H1 (cell line): ENCODE results near the gene SH3RF3. TPM values are rescaled to one million over a fixed set of nuclear protein-coding genes. Genes with fewer than 3 reads are reported as not detected.

ENCODE experiments used
- CTCF ChIA-PET: fragments of 300-600 bp; sonication (Branson Sonifier 250); formaldehyde crosslinking; loops from one replicate; lab custom pipeline; 2021; ENCODE audit not compliant: partially characterized antibody; lab: Charles Lee
- POLR2A ChIA-PET: fragments of 300-600 bp; sonication (Branson Sonifier 250); formaldehyde crosslinking; loops from one replicate; lab custom pipeline; 2021; ENCODE audit warnings: inconsistent platforms; ENCODE audit not compliant: partially characterized antibody; lab: Charles Lee
- DNase-seq, 2 experiments: peaks; one replicate each; pipeline versions ENCODE4 v3.0.0 to v3.0.0-alpha.2; 2010 to 2022; ENCODE audit warnings: low spot score in 2 of 2, low read depth in 1 of 2, mixed read lengths in 1 of 2
- FAIRE-seq: peaks from 2 replicates; lab custom pipeline; 2011; peaks lifted over from hg19 to GRCh38; lab: Jason Lieb, UNC
- H2AFZ ChIP-seq: 2 replicates; pipeline ENCODE4 v1.8.1; 2012; ENCODE audit warnings: low read length, inconsistent platforms
- H2AK5ac ChIP-seq: 2 replicates; pipeline ENCODE4 v1.6.1; 2013; ENCODE audit warnings: low read depth, low read length
- H2BK120ac ChIP-seq: replicated peaks from 2 replicates; pipeline ENCODE3; 2013; ENCODE audit warnings: low read depth, low read length, inconsistent platforms
- H2BK12ac ChIP-seq: 2 replicates; pipeline ENCODE4 v1.6.1; 2013; ENCODE audit warnings: low read depth, low read length
- H2BK15ac ChIP-seq: 2 replicates; pipeline ENCODE4 v1.6.1; 2013; ENCODE audit warnings: low read length
- H2BK20ac ChIP-seq: 2 replicates; pipeline ENCODE4 v1.6.1; 2013; ENCODE audit warnings: low read length
- H2BK5ac ChIP-seq: 2 replicates; pipeline ENCODE4 v1.6.1; 2013; ENCODE audit warnings: low read depth, low read length
- H3K14ac ChIP-seq: 2 replicates; pipeline ENCODE4 v1.6.1; 2013; ENCODE audit warnings: inconsistent platforms; ENCODE audit not compliant: insufficient read length
- H3K18ac ChIP-seq: 2 replicates; pipeline ENCODE4 v1.6.1; 2013; ENCODE audit warnings: low read length; ENCODE audit errors: extremely low read depth
- H3K23ac ChIP-seq: 2 replicates; pipeline ENCODE4 v1.6.1; 2013; ENCODE audit warnings: inconsistent platforms; ENCODE audit not compliant: insufficient read length
- H3K23me2 ChIP-seq: 2 replicates; pipeline ENCODE4 v1.6.1; 2013; ENCODE audit warnings: low read depth, low read length
- H3K27ac ChIP-seq: 2 replicates; pipeline ENCODE4 v1.6.1; 2011; ENCODE audit warnings: low read depth, low read length, inconsistent platforms
- H3K27me3 ChIP-seq, 4 experiments: replicated peaks in 1 of 4; 1 replicate in 1 of 4; 2 replicates in 3 of 4; pipeline versions ENCODE4 v1.6.1 to v1.8.1; 2011 to 2013; ENCODE audit warnings: low read length in 3 of 4, mild to moderate bottlenecking in 3 of 4, inconsistent platforms in 2 of 4, mixed read lengths in 2 of 4, moderate library complexity in 1 of 4; ENCODE audit not compliant: control insufficient read depth in 3 of 4, insufficient read depth in 3 of 4; ENCODE audit errors: extremely low read depth in 1 of 4
- H3K36me3 ChIP-seq, 4 experiments: 2 replicates each; pipeline versions ENCODE4 v1.6.1 to v1.8.1; 2011 to 2013; ENCODE audit warnings: mild to moderate bottlenecking in 4 of 4, low read length in 3 of 4, moderate library complexity in 2 of 4, control low read depth in 1 of 4, inconsistent platforms in 1 of 4; ENCODE audit not compliant: insufficient read depth in 4 of 4, control insufficient read depth in 2 of 4
- H3K4ac ChIP-seq: replicated peaks from 2 replicates; pipeline ENCODE3; 2013; ENCODE audit warnings: low read length, low read depth, mixed read lengths, inconsistent platforms; ENCODE audit not compliant: insufficient read length
- H3K4me1 ChIP-seq, 4 experiments: replicated peaks in 1 of 4; 1 replicate in 1 of 4; 2 replicates in 3 of 4; pipeline versions ENCODE4 v1.6.1 to v1.8.1; 2011 to 2013; ENCODE audit warnings: low read length in 3 of 4, inconsistent platforms in 2 of 4, mixed read lengths in 1 of 4; ENCODE audit not compliant: insufficient read depth in 4 of 4, control insufficient read depth in 3 of 4
- H3K4me2 ChIP-seq, 2 experiments: 2 replicates each; pipeline versions ENCODE4 v1.6.1 to v1.8.1; 2011 to 2013; ENCODE audit warnings: low read depth in 2 of 2, low read length in 2 of 2, control low read depth in 1 of 2, inconsistent platforms in 1 of 2, mild to moderate bottlenecking in 1 of 2; ENCODE audit not compliant: insufficient read depth in 1 of 2
- H3K4me3 ChIP-seq, 4 experiments: fragments of 200-600, 300-600 bp in 1 of 4; sonication (generic), shearing (Covaris generic), sonication (Bioruptor Twin) in 1 of 4; 2 replicates each; pipeline versions ENCODE4 v1.5.1 to v1.8.1; 2011 to 2016; ENCODE audit warnings: low read length in 4 of 4, low read depth in 3 of 4, control low read depth in 2 of 4, inconsistent platforms in 2 of 4, mild to moderate bottlenecking in 2 of 4, mixed read lengths in 1 of 4, moderate library complexity in 1 of 4; ENCODE audit not compliant: insufficient read depth in 2 of 4; ENCODE audit errors: extremely low read depth in 1 of 4
- H3K56ac ChIP-seq: replicated peaks from 2 replicates; pipeline ENCODE3; 2013; ENCODE audit warnings: low read depth, mild to moderate bottlenecking, mixed read lengths, low read length, inconsistent platforms; ENCODE audit not compliant: insufficient read length
- H3K79me1 ChIP-seq: 2 replicates; pipeline ENCODE4 v1.6.1; 2013; ENCODE audit warnings: low read depth, low read length, control low read depth
- H3K79me2 ChIP-seq, 2 experiments: 2 replicates each; pipeline versions ENCODE4 v1.6.1 to v1.8.1; 2012 to 2013; ENCODE audit warnings: low read length in 2 of 2, mild to moderate bottlenecking in 2 of 2, inconsistent platforms in 1 of 2; ENCODE audit not compliant: insufficient read depth in 2 of 2, control insufficient read depth in 1 of 2
- H3K9ac ChIP-seq, 4 experiments: replicated peaks in 1 of 4; 1 replicate in 1 of 4; 2 replicates in 3 of 4; pipeline versions ENCODE4 v1.6.1 to v1.8.1; 2011 to 2013; ENCODE audit warnings: low read depth in 3 of 4, low read length in 3 of 4, control low read depth in 2 of 4, mild to moderate bottlenecking in 2 of 4, moderate library complexity in 2 of 4, inconsistent platforms in 1 of 4; ENCODE audit errors: extremely low read depth in 1 of 4
- H3K9me3 ChIP-seq, 2 experiments: 2 replicates each; pipeline versions ENCODE4 v1.6.1 to v1.8.1; 2012 to 2013; ENCODE audit warnings: mild to moderate bottlenecking in 2 of 2, moderate library complexity in 2 of 2, control low read depth in 1 of 2, inconsistent platforms in 1 of 2, low read depth in 1 of 2, low read length in 1 of 2, mixed read lengths in 1 of 2; ENCODE audit not compliant: insufficient read depth in 2 of 2
- H4K20me1 ChIP-seq, 2 experiments: replicated peaks in 1 of 2; 2 replicates each; pipeline versions ENCODE3 to v1.8.1; 2011 to 2013; ENCODE audit warnings: inconsistent platforms in 2 of 2, low read length in 2 of 2, mild to moderate bottlenecking in 1 of 2; ENCODE audit not compliant: insufficient read depth in 2 of 2, control insufficient read depth in 1 of 2
- H4K5ac ChIP-seq: 2 replicates; pipeline ENCODE4 v1.6.1; 2013; ENCODE audit warnings: low read length, low read depth, mixed read lengths, inconsistent platforms; ENCODE audit not compliant: insufficient read length
- H4K8ac ChIP-seq: 2 replicates; pipeline ENCODE4 v1.8.0; 2013; ENCODE audit warnings: mild to moderate bottlenecking, moderate library complexity, low read length, inconsistent platforms; ENCODE audit not compliant: insufficient read depth; ENCODE audit errors: extremely low read depth
- H4K91ac ChIP-seq: replicated peaks from 2 replicates; pipeline ENCODE3; 2013; ENCODE audit warnings: low read length, mixed read lengths, inconsistent platforms; ENCODE audit not compliant: insufficient read length
- BCL11A ChIP-seq, 2 experiments: IDR thresholded peaks; one replicate each; pipeline ENCODE4 v1.6.1; 2011; ENCODE audit warnings: low read depth in 2 of 2, low read length in 2 of 2, mild to moderate bottlenecking in 2 of 2
- CBX5 ChIP-seq: fragments of 300-800, 300-1000 bp; sonication (generic); IDR thresholded peaks from 2 replicates; pipeline ENCODE4 v1.7.1; 2016; ENCODE audit warnings: antibody characterized with exemption, low read length, low read depth
- CTBP2 ChIP-seq: IDR thresholded peaks from 2 replicates; pipeline ENCODE4 v1.7.0; 2011; ENCODE audit warnings: borderline replicate concordance, mild to moderate bottlenecking, moderate library complexity, mixed read lengths, low read length; ENCODE audit not compliant: insufficient read depth, insufficient read length
- KDM1A ChIP-seq: fragments of 200-600, 300-600 bp; sonication (generic); IDR thresholded peaks from 2 replicates; pipeline ENCODE4 v1.7.1; 2016; ENCODE audit warnings: mild to moderate bottlenecking, low read length, borderline replicate concordance
- POLR2AphosphoS5 ChIP-seq: IDR thresholded peaks from 2 replicates; pipeline ENCODE4 v1.6.1; 2011; ENCODE audit warnings: low read depth, low read length
- RFX5 ChIP-seq: IDR thresholded peaks from 2 replicates; pipeline ENCODE4 v1.6.1; 2011; ENCODE audit warnings: low read depth, low read length, improper control_type of control experiment, borderline replicate concordance
- RXRA ChIP-seq: IDR thresholded peaks from 2 replicates; pipeline ENCODE4 v1.6.1; 2011; ENCODE audit warnings: low read depth, mild to moderate bottlenecking, low read length, moderate library complexity; ENCODE audit not compliant: insufficient read depth
- TAF1 ChIP-seq: IDR thresholded peaks from 2 replicates; pipeline ENCODE4 v1.6.1; 2011; ENCODE audit warnings: mild to moderate bottlenecking, low read depth, low read length
- WGBS, 2 experiments: shearing (Covaris generic) in 1 of 2; methylation state at CpG; one replicate each; pipeline versions ENCODE4 v1.1.6 to v1.1.7; 2013 to 2015; ENCODE audit warnings: low lambda C conversion rate in 2 of 2, mixed read lengths in 2 of 2, inconsistent platforms in 1 of 2, low coverage in 1 of 2, missing lambda C conversion rate in 1 of 2; ENCODE audit not compliant: insufficient replicate concordance in 2 of 2, insufficient coverage in 1 of 2, insufficient read length in 1 of 2; ENCODE audit errors: extremely low coverage in 1 of 2, missing lambda C conversion rate in 1 of 2; 5-methylcytosine and 5-hydroxymethylcytosine counted together
- polyA plus RNA-seq, 7 experiments: library from polyadenylated mRNA; depleted of rRNA in 3 of 7; stranded (reverse) in 5 of 7; unstranded in 2 of 7; fragments of >200 nt in 5 of 7; fragments of 200-250 nt in 2 of 7; gene quantifications; 1 replicate in 5 of 7; 2 replicates in 1 of 7; 4 replicates in 1 of 7; pipeline versions ENCODE4 v1.2.1 to v1.2.3, GENCODE V29; 2011 to 2013; ENCODE audit warnings: missing spikeins in 2 of 7, mixed read lengths in 2 of 7
- total RNA-seq: library from RNA; stranded (reverse); fragmentation: NEBNext Ultra II Directional; extraction: Animal tissue kit (Norgen Biotek cat#: 25700); gene quantifications from 2 replicates; pipeline ENCODE4 v1.2.1, GENCODE V29; 2021

Gene SH3RF3
- total and polyA plus RNA-seq, 2 of the 8 experiments (the other 6 are each of a cell fraction or from before 2014, with no cell fraction given), result 0.11 to 0.65 TPM

- Histone ChIP-seq H3K4ac (no peak overlapping the region), H4K5ac (no peak overlapping the region), H3K79me2 (no peaks in the 10 kb centered on the region), H3K4me3 (no peak overlapping the region), H3K14ac (no peak overlapping the region), H2AK5ac (no peak overlapping the region), H3K36me3 (no peaks in the 10 kb centered on the region), H4K20me1 (no peaks in the 10 kb centered on the region), H3K27me3 (no peaks in the 10 kb centered on the region), H2BK20ac (no peak overlapping the region), H3K4me2 (no peak overlapping the region; a peak in 1 of 4 replicates), H3K9ac (no peak overlapping the region), H3K9me3 (no peaks in the 10 kb centered on the region), H3K23ac (no peak overlapping the region), H2BK15ac (no peak overlapping the region), H3K18ac (no peak overlapping the region), H2AFZ (no peak overlapping the region), H4K91ac (peak overlapping the region; percentile 22), H3K79me1 (no peaks in the 10 kb centered on the region), H2BK120ac (no peak overlapping the region), H3K27ac (no peak overlapping the region), H4K8ac (no peak overlapping the region), H2BK12ac (no peak overlapping the region), H3K4me1 (peaks cover 0 to 6% (median 4%) of the 10 kb centered on the region in 4 experiments; a peak in 3 of 7 replicates), H3K23me2 (no peaks in the 10 kb centered on the region), H2BK5ac (no peak overlapping the region), H3K56ac (no peak overlapping the region)
- TF ChIP-seq KDM1A (no peak), BCL11A (IDR thresholded peaks at IDR 0.05; ENCODE audit: low read depth in 2 of 2, low read length in 2 of 2) (no peak), CBX5 (no peak), TAF1 (no peak), CTBP2 (no peak), POLR2AphosphoS5 (no peak), RFX5 (no peak), RXRA (no peak)
- ChIA-PET CTCF (interaction anchor here (1.0 to 2.1 kb wide), 6 partner anchors 8 to 221 kb away, joined by 3 to 5 read pairs (median 4); no protein-coding TSS in a partner anchor), POLR2A (no interaction called here)
- FAIRE-seq (no peak), DNase-seq (no peak)
- 90% methylated on average over 8 of the region's 8 CpGs; no CpG with 5 or more reads in 1 of the 2 experiments for WGBS, 2 experiments
These were observed 159.8 kb downstream of the SH3RF3 start for GRCh38 chr2:109288544-109289368.
